SK-N-SH (cell line): ENCODE data around the gene PPP6R2. TPM values are rescaled to one million over a fixed set of nuclear protein-coding genes. Genes with fewer than 3 reads are reported as not detected.

Experiments
- CTCF ChIA-PET: fragments of 300-600, 350-600 bp; formaldehyde crosslinking; extraction: SDS; loops from one replicate; lab custom pipeline; 2021; lab: Yijun Ruan, JAX
- POLR2A ChIA-PET: fragments of 350-600 bp; sonication (Branson Sonifier 250); formaldehyde crosslinking; extraction: SDS; loops from one replicate; lab custom pipeline; 2020; ENCODE audit warnings: antibody characterized with exemption, inconsistent platforms; lab: Yijun Ruan, JAX
- DNase-seq: peaks from one replicate; pipeline ENCODE4 v3.0.0; 2012
- H2AFZ ChIP-seq: fragments of 200-600 bp; sonication (generic); 2 replicates; pipeline ENCODE4 v1.8.1; 2016; ENCODE audit warnings: antibody characterized with exemption, mild to moderate bottlenecking, low read depth
- H3F3A ChIP-seq: fragments of 200-600 bp; sonication (generic); replicated peaks from 2 replicates; pipeline ENCODE3; 2016; ENCODE audit warnings: antibody characterized with exemption, mild to moderate bottlenecking; ENCODE audit not compliant: insufficient read depth
- H3K27ac ChIP-seq, 2 experiments: fragments of 200-500 bp in 1 of 2; fragments of 200-600 bp in 1 of 2; sonication (Bioruptor generic) in 1 of 2; sonication (generic), shearing (Covaris generic) in 1 of 2; 2 replicates each; pipeline versions ENCODE4 v1.5.1 to v1.6.1; 2014 to 2016; ENCODE audit warnings: low read depth in 2 of 2, inconsistent platforms in 1 of 2, low read length in 1 of 2, mild to moderate bottlenecking in 1 of 2, mixed read lengths in 1 of 2
- H3K27me3 ChIP-seq: fragments of 200-600 bp; sonication (generic), shearing (Covaris generic); 2 replicates; pipeline ENCODE4 v1.6.1; 2016; ENCODE audit warnings: mixed run types; ENCODE audit not compliant: insufficient read depth
- H3K36me3 ChIP-seq, 2 experiments: fragments of 200-500 bp in 1 of 2; fragments of 200-600 bp in 1 of 2; sonication (Bioruptor generic) in 1 of 2; sonication (generic) in 1 of 2; replicated peaks in 1 of 2; 2 replicates each; pipeline versions ENCODE3 to v1.5.1; 2014 to 2016; ENCODE audit warnings: low read length in 1 of 2, mild to moderate bottlenecking in 1 of 2; ENCODE audit not compliant: insufficient read depth in 2 of 2, control insufficient read depth in 1 of 2
- H3K4me1 ChIP-seq, 2 experiments: fragments of 200-500 bp in 1 of 2; fragments of 200-600 bp in 1 of 2; sonication (Bioruptor generic) in 1 of 2; sonication (generic), shearing (Covaris generic) in 1 of 2; 2 replicates each; pipeline versions ENCODE4 v1.5.1 to v1.6.1; 2014 to 2016; ENCODE audit warnings: low read depth in 1 of 2, low read length in 1 of 2, mixed run types in 1 of 2; ENCODE audit not compliant: insufficient read depth in 2 of 2, control insufficient read depth in 1 of 2
- H3K4me2 ChIP-seq: fragments of 200-600 bp; sonication (generic), shearing (Covaris generic); 2 replicates; pipeline ENCODE4 v1.6.1; 2017; ENCODE audit warnings: mixed run types
- H3K4me3 ChIP-seq, 2 experiments: fragments of 200-500 bp in 1 of 2; fragments of 200-600 bp in 1 of 2; sonication (Bioruptor generic) in 1 of 2; sonication (generic), shearing (Covaris generic) in 1 of 2; 2 replicates each; pipeline versions ENCODE4 v1.5.1 to v1.8.1; 2014 to 2016; ENCODE audit warnings: low read depth in 2 of 2, inconsistent platforms in 1 of 2, low read length in 1 of 2, mild to moderate bottlenecking in 1 of 2, mixed read lengths in 1 of 2, moderate library complexity in 1 of 2
- H3K79me2 ChIP-seq: fragments of 200-600 bp; sonication (generic); 2 replicates; pipeline ENCODE4 v1.8.1; 2017; ENCODE audit warnings: mild to moderate bottlenecking; ENCODE audit not compliant: insufficient read depth
- H3K9ac ChIP-seq: fragments of 200-600 bp; sonication (generic); 2 replicates; pipeline ENCODE4 v1.6.1; 2017; ENCODE audit warnings: mixed run types
- H3K9me2 ChIP-seq: fragments of 200-600 bp; sonication (generic); 2 replicates; pipeline ENCODE4 v1.6.1; 2017; ENCODE audit warnings: mixed run types
- H3K9me3 ChIP-seq: fragments of 200-600 bp; sonication (generic); 2 replicates; pipeline ENCODE4 v1.6.1; 2017; ENCODE audit warnings: mixed run types, mild to moderate bottlenecking, moderate library complexity
- H4K20me1 ChIP-seq: fragments of 200-600 bp; sonication (generic); 2 replicates; pipeline ENCODE4 v1.6.1; 2017; ENCODE audit warnings: mild to moderate bottlenecking, mixed run types; ENCODE audit not compliant: insufficient read depth
- GABPA ChIP-seq: IDR thresholded peaks from 2 replicates; pipeline ENCODE4 v1.4.0; 2012; ENCODE audit warnings: low read depth, mild to moderate bottlenecking
- GATA2 ChIP-seq: sonication (generic); formaldehyde crosslinking; IDR thresholded peaks from 2 replicates; pipeline ENCODE4 v1.5.0; 2020; ENCODE audit warnings: mild to moderate bottlenecking, missing genetic modification reagents
- MAX ChIP-seq: IDR thresholded peaks from 2 replicates; pipeline ENCODE4 v1.4.0; 2012; ENCODE audit warnings: low read depth
- MEF2A ChIP-seq: IDR thresholded peaks from 2 replicates; pipeline ENCODE4 v1.4.0; 2012; ENCODE audit warnings: low read depth, borderline replicate concordance
- NRF1 ChIP-seq: IDR thresholded peaks from 2 replicates; pipeline ENCODE4 v1.6.1; 2012; ENCODE audit warnings: low read depth, mild to moderate bottlenecking, low read length
- POLR2AphosphoS5 ChIP-seq: IDR thresholded peaks from 2 replicates; pipeline ENCODE4 v1.6.1; 2012; ENCODE audit warnings: low read depth, low read length
- RAD21 ChIP-seq: IDR thresholded peaks from 2 replicates; pipeline ENCODE4 v1.6.1; 2012; ENCODE audit warnings: mild to moderate bottlenecking, low read length
- REST ChIP-seq: IDR thresholded peaks from 2 replicates; pipeline ENCODE4 v1.6.1; 2012; ENCODE audit warnings: mild to moderate bottlenecking, low read depth, low read length, moderate library complexity
- SMC3 ChIP-seq: IDR thresholded peaks from 2 replicates; pipeline ENCODE4 v1.6.1; 2012; ENCODE audit warnings: low read depth, low read length, improper control_type of control experiment
- TEAD4 ChIP-seq: IDR thresholded peaks from 2 replicates; pipeline ENCODE4 v1.4.0; 2012; ENCODE audit warnings: mild to moderate bottlenecking, borderline replicate concordance; ENCODE audit not compliant: insufficient read depth
- USF1 ChIP-seq: IDR thresholded peaks from 2 replicates; pipeline ENCODE4 v1.4.0; 2012; ENCODE audit warnings: low read depth, borderline replicate concordance
- ZBTB33 ChIP-seq: IDR thresholded peaks from 2 replicates; pipeline ENCODE4 v1.4.0; 2012; ENCODE audit warnings: low read depth, borderline replicate concordance
- WGBS: methylation state at CpG from one replicate; pipeline ENCODE4 v1.1.6; 2017; ENCODE audit warnings: low lambda C conversion rate; 5-methylcytosine and 5-hydroxymethylcytosine counted together
- polyA plus RNA-seq, 3 experiments: library from polyadenylated mRNA; depleted of rRNA; stranded (reverse); fragments of >200 nt; gene quantifications; 2 replicates each; pipeline ENCODE4 v1.2.3, GENCODE V29; 2012

Gene PPP6R2
- polyA plus RNA-seq, 1 of the 3 experiments (the other 2 are of a cell fraction): 45.7 TPM

GRCh38 chr22:50313600-50313999, 29.5 kb upstream of the PPP6R2 start:
- peak; percentile 30 for DNase-seq
- Histone ChIP-seq H3K27me3 (no peaks in the 10 kb centered on the region), H3K27ac (no peak overlapping the region), H3K9ac (no peak overlapping the region), H3K36me3 (no peaks in the 10 kb centered on the region), H3K4me3 (no peak overlapping the region), H3K4me1 (peaks cover 2 to 4% of the 10 kb centered on the region in 2 experiments; a peak in 2 of 4 replicates), H3K9me2 (no peaks in the 10 kb centered on the region), H3K4me2 (no peak overlapping the region), H2AFZ (no peak overlapping the region), H4K20me1 (no peaks in the 10 kb centered on the region), H3F3A (peaks cover 2% of the 10 kb centered on the region), H3K9me3 (no peaks in the 10 kb centered on the region), H3K79me2 (no peaks in the 10 kb centered on the region)
- CTCF ChIA-PET: interaction anchor here (0.8 to 2.7 kb wide), 2 partner anchors 13 to 28 kb away, joined by 3 to 11 read pairs; no protein-coding TSS in a partner anchor
- 100% methylated on average over 4 of the region's 17 CpGs for WGBS
- TF ChIP-seq RAD21: no peak
- TF ChIP-seq GABPA: no peak
- no peak for TF ChIP-seq SMC3
- TF ChIP-seq NRF1: no peak
- no peak for TF ChIP-seq REST
- TF ChIP-seq MAX: no peak
- no peak for TF ChIP-seq TEAD4
- no peak for TF ChIP-seq GATA2 (CRISPR knock-in tag)
- TF ChIP-seq MEF2A: no peak
- TF ChIP-seq POLR2AphosphoS5: no peak
- TF ChIP-seq ZBTB33: no peak
- no peak for TF ChIP-seq USF1
- POLR2A ChIA-PET: no interaction called here
